ENCODE measurements around the gene FRMD4A.

The FRMD4A gene

GRCh38 chr10:14330388-14331061 lies at the start of gene FRMD4A:
Gene FRMD4A (minus strand): TSS chr10:14330924.
- Mint-ChIP-seq H3K4me1 (ENCODE audit: low read depth) (no peaks in the 10 kb centered on the region), H3K9me3 (no peaks in the 10 kb centered on the region), H3K36me3 (ENCODE audit: low read depth) (no peaks in the 10 kb centered on the region), H3K27ac (no peak within 1 kb of the TSS), H3K27me3 (ENCODE audit: low read depth) (peaks cover 21% of the 10 kb centered on the region), H3K4me3 (no peak within 1 kb of the TSS)
- DNase-seq (ENCODE audit: low spot score), result no peak

GRCh38 chr10:14379556-14380280 lies 49.0 kb upstream of the FRMD4A start:
- no peak for DNase-seq (ENCODE audit: low spot score)
- no peaks in the 10 kb centered on the region for H3K36me3 Mint-ChIP-seq (ENCODE audit: low read depth)
- no peak overlapping the region for H3K27ac Mint-ChIP-seq
- H3K27me3 Mint-ChIP-seq (ENCODE audit: low read depth), result peaks cover 20% of the 10 kb centered on the region
- H3K9me3 Mint-ChIP-seq, result no peaks in the 10 kb centered on the region
- no peaks in the 10 kb centered on the region for H3K4me1 Mint-ChIP-seq (ENCODE audit: low read depth)
- no peak overlapping the region for H3K4me3 Mint-ChIP-seq

- peaks cover 20% of the 10 kb centered on the region for H3K27me3 Mint-ChIP-seq (ENCODE audit: low read depth)
- H3K4me1 Mint-ChIP-seq (ENCODE audit: low read depth), result no peaks in the 10 kb centered on the region
- H3K4me3 Mint-ChIP-seq, result no peak overlapping the region
- H3K36me3 Mint-ChIP-seq (ENCODE audit: low read depth), result no peaks in the 10 kb centered on the region
- no peak overlapping the region for H3K27ac Mint-ChIP-seq
- DNase-seq (ENCODE audit: low spot score), result no peak
- H3K9me3 Mint-ChIP-seq, result no peaks in the 10 kb centered on the region
Observed at GRCh38 chr10:14378387-14378960, 47.8 kb upstream of the FRMD4A start.

- no peak for DNase-seq (ENCODE audit: low spot score)
- Mint-ChIP-seq H3K27ac (no peak overlapping the region), H3K36me3 (ENCODE audit: low read depth) (no peaks in the 10 kb centered on the region), H3K4me3 (no peak overlapping the region), H3K27me3 (ENCODE audit: low read depth) (peaks cover 23% of the 10 kb centered on the region), H3K4me1 (ENCODE audit: low read depth) (no peaks in the 10 kb centered on the region), H3K9me3 (no peaks in the 10 kb centered on the region)
Observed at GRCh38 chr10:14377591-14378175, 47.0 kb upstream of the FRMD4A start.

GRCh38 chr10:14374745-14375445 lies 44.2 kb upstream of the FRMD4A start:
- no peaks in the 10 kb centered on the region for H3K36me3 Mint-ChIP-seq (ENCODE audit: low read depth)
- no peaks in the 10 kb centered on the region for H3K4me1 Mint-ChIP-seq (ENCODE audit: low read depth)
- DNase-seq (ENCODE audit: low spot score), result no peak
- H3K27me3 Mint-ChIP-seq (ENCODE audit: low read depth), result peaks cover 13% of the 10 kb centered on the region
- H3K4me3 Mint-ChIP-seq, result no peak overlapping the region
- no peak overlapping the region for H3K27ac Mint-ChIP-seq
- H3K9me3 Mint-ChIP-seq, result no peaks in the 10 kb centered on the region

- Mint-ChIP-seq H3K4me1 (ENCODE audit: low read depth) (no peaks in the 10 kb centered on the region), H3K4me3 (no peak overlapping the region), H3K36me3 (ENCODE audit: low read depth) (no peaks in the 10 kb centered on the region), H3K27ac (no peak overlapping the region), H3K27me3 (ENCODE audit: low read depth) (peaks cover 11% of the 10 kb centered on the region), H3K9me3 (no peaks in the 10 kb centered on the region)
- DNase-seq (ENCODE audit: low spot score), result no peak
Observed at GRCh38 chr10:14372606-14373005, 41.9 kb upstream of the FRMD4A start.

GRCh38 chr10:14371581-14371980 lies 40.9 kb upstream of the FRMD4A start:
- Mint-ChIP-seq H3K9me3 (no peaks in the 10 kb centered on the region), H3K36me3 (ENCODE audit: low read depth) (no peaks in the 10 kb centered on the region), H3K27me3 (ENCODE audit: low read depth) (peaks cover 11% of the 10 kb centered on the region), H3K4me1 (ENCODE audit: low read depth) (no peaks in the 10 kb centered on the region), H3K27ac (no peak overlapping the region), H3K4me3 (no peak overlapping the region)
- no peak for DNase-seq (ENCODE audit: low spot score)

- H3K27me3 Mint-ChIP-seq (ENCODE audit: low read depth), result peaks cover 11% of the 10 kb centered on the region
Observed at GRCh38 chr10:14370894-14371293, 40.2 kb upstream of the FRMD4A start.

GRCh38 chr10:14369906-14370305 lies 39.2 kb upstream of the FRMD4A start:
- no peaks in the 10 kb centered on the region for H3K36me3 Mint-ChIP-seq (ENCODE audit: low read depth)
- H3K4me3 Mint-ChIP-seq, result no peak overlapping the region
- DNase-seq (ENCODE audit: low spot score), result no peak
- H3K27ac Mint-ChIP-seq, result no peak overlapping the region
- H3K4me1 Mint-ChIP-seq (ENCODE audit: low read depth), result no peaks in the 10 kb centered on the region
- no peaks in the 10 kb centered on the region for H3K9me3 Mint-ChIP-seq
- H3K27me3 Mint-ChIP-seq (ENCODE audit: low read depth), result peaks cover 15% of the 10 kb centered on the region

More at GRCh38 chr10:14370894-14371293, 40.2 kb upstream of the FRMD4A start:
- no peak for DNase-seq (ENCODE audit: low spot score)
- H3K9me3 Mint-ChIP-seq, result no peaks in the 10 kb centered on the region
- no peak overlapping the region for H3K4me3 Mint-ChIP-seq
- no peak overlapping the region for H3K27ac Mint-ChIP-seq
- no peaks in the 10 kb centered on the region for H3K36me3 Mint-ChIP-seq (ENCODE audit: low read depth)
- H3K4me1 Mint-ChIP-seq (ENCODE audit: low read depth), result no peaks in the 10 kb centered on the region

- Mint-ChIP-seq H3K27ac (no peak overlapping the region), H3K36me3 (ENCODE audit: low read depth) (no peaks in the 10 kb centered on the region), H3K4me1 (ENCODE audit: low read depth) (no peaks in the 10 kb centered on the region), H3K27me3 (ENCODE audit: low read depth) (peaks cover 15% of the 10 kb centered on the region), H3K4me3 (no peak overlapping the region), H3K9me3 (no peaks in the 10 kb centered on the region)
- DNase-seq (ENCODE audit: low spot score), result no peak
Observed at GRCh38 chr10:14366760-14367159, 36.0 kb upstream of the FRMD4A start.

- Mint-ChIP-seq H3K4me3 (no peak overlapping the region), H3K4me1 (ENCODE audit: low read depth) (no peaks in the 10 kb centered on the region), H3K27ac (no peak overlapping the region), H3K9me3 (no peaks in the 10 kb centered on the region), H3K27me3 (ENCODE audit: low read depth) (peaks cover 17% of the 10 kb centered on the region), H3K36me3 (ENCODE audit: low read depth) (no peaks in the 10 kb centered on the region)
- DNase-seq (ENCODE audit: low spot score), result no peak
Observed at GRCh38 chr10:14365266-14365665, 34.5 kb upstream of the FRMD4A start.

GRCh38 chr10:14362104-14362503 lies 31.4 kb upstream of the FRMD4A start:
- H3K27me3 Mint-ChIP-seq (ENCODE audit: low read depth), result peaks cover 9% of the 10 kb centered on the region
- no peaks in the 10 kb centered on the region for H3K9me3 Mint-ChIP-seq
- H3K4me1 Mint-ChIP-seq (ENCODE audit: low read depth), result no peaks in the 10 kb centered on the region
- no peak for DNase-seq (ENCODE audit: low spot score)
- H3K27ac Mint-ChIP-seq, result no peak overlapping the region
- no peak overlapping the region for H3K4me3 Mint-ChIP-seq
- H3K36me3 Mint-ChIP-seq (ENCODE audit: low read depth), result no peaks in the 10 kb centered on the region

- no peak for DNase-seq (ENCODE audit: low spot score)
- H3K27ac Mint-ChIP-seq, result no peak overlapping the region
- H3K36me3 Mint-ChIP-seq (ENCODE audit: low read depth), result no peaks in the 10 kb centered on the region
- no peaks in the 10 kb centered on the region for H3K9me3 Mint-ChIP-seq
- H3K4me3 Mint-ChIP-seq, result no peak overlapping the region
- H3K4me1 Mint-ChIP-seq (ENCODE audit: low read depth), result no peaks in the 10 kb centered on the region
- H3K27me3 Mint-ChIP-seq (ENCODE audit: low read depth), result peaks cover 9% of the 10 kb centered on the region
Observed at GRCh38 chr10:14360961-14361360, 30.2 kb upstream of the FRMD4A start.

- peaks cover 9% of the 10 kb centered on the region for H3K27me3 Mint-ChIP-seq (ENCODE audit: low read depth)
- no peaks in the 10 kb centered on the region for H3K9me3 Mint-ChIP-seq
- no peaks in the 10 kb centered on the region for H3K36me3 Mint-ChIP-seq (ENCODE audit: low read depth)
Observed at GRCh38 chr10:14360515-14360914, 29.8 kb upstream of the FRMD4A start.

More at GRCh38 chr10:14360515-14360914, 29.8 kb upstream of the FRMD4A start:
- Mint-ChIP-seq H3K4me1 (ENCODE audit: low read depth) (no peaks in the 10 kb centered on the region), H3K27ac (no peak overlapping the region), H3K4me3 (no peak overlapping the region)
- DNase-seq (ENCODE audit: low spot score), result no peak

All from T-helper 2 cell treated with Interferon-gamma antibody and Interleukin-4, amounts not matched to agents 5 μg/mL and 100 μg/mL, for 36 hours (primary cell).